Stimulated activated naive B cell treated with anti-CD40 and anti-IgM and Interleukin-4, amounts not matched to agents 10 μg/mL and 1 μg/mL and 100 μg/mL, for 72 hours (primary cell): ENCODE data around the gene SCAANT1.

ENCODE experiments used
- ATAC-seq, 2 donors: fragments of 150-1000 bp; cut with Tn5 transposase; replicated peaks; 2 replicates each; pipeline ENCODE4 v1.10.0; 2021; ENCODE audit warnings: moderate library complexity in 1 of 2
- DNase-seq: peaks from one replicate; pipeline ENCODE4 v3.0.0; 2021
- H3K27ac Mint-ChIP-seq: one replicate; pipeline ENCODE4 v1.8.0; 2022; ENCODE audit warnings: mild to moderate bottlenecking, mixed read lengths
- H3K27me3 Mint-ChIP-seq, 2 donors: one replicate each; pipeline ENCODE4 v1.8.0; 2022; ENCODE audit warnings: mixed read lengths in 2 of 2
- H3K36me3 Mint-ChIP-seq, 2 donors: one replicate each; pipeline ENCODE4 v1.8.0; 2022; ENCODE audit warnings: mixed read lengths in 2 of 2, mild to moderate bottlenecking in 1 of 2
- H3K4me1 Mint-ChIP-seq, 2 donors: one replicate each; pipeline ENCODE4 v1.8.0; 2022; ENCODE audit warnings: mixed read lengths in 2 of 2, mild to moderate bottlenecking in 1 of 2
- H3K4me3 Mint-ChIP-seq, 2 donors: one replicate each; pipeline ENCODE4 v1.8.0; 2022; ENCODE audit warnings: mild to moderate bottlenecking in 2 of 2, mixed read lengths in 2 of 2, moderate library complexity in 1 of 2
- H3K9me3 Mint-ChIP-seq, 2 donors: one replicate each; pipeline ENCODE4 v1.8.0; 2022; ENCODE audit warnings: mixed read lengths in 2 of 2, mild to moderate bottlenecking in 1 of 2

Gene SCAANT1

DNA sequence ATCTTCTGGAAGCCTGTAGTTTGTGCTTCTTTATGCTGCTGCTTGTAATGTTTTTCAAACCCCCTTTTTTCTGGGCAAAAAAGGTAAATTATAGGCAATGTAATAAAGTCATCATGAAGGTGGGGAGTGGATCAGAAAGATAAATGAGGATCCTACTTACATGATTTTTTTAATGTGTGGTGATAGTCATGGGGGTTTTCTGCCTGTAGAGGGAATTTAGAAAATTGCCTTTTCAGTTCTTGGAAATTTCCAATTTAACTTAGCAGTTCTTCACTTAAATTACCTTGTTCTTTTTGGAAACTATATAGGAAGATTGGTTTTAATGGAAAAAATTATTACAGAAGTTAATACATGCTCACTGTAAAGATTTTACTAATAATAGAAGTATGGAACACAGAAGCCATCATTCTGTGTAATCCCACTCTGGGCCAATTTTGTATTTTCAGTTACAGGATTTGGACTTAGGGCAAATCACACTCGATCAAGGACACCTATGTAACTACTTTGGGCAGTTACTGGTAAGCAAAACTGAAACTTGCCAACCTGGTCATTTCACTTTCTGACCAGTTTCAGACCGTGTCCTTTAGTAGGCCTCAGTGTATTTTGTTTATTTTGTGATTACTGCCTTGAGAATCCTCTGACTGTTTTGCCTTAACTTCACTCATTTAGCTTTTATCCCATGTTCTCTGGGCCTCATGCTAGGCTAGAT lies 10.5 kb upstream of the SCAANT1 start:
- H3K4me1 Mint-ChIP-seq: peaks cover 75 to 96% of the 10 kb centered on the region in 2 donors
- DNase-seq (no peak), ATAC-seq (no peak)
- peaks cover 3 to 10% of the 10 kb centered on the region in 2 donors for H3K9me3 Mint-ChIP-seq
- H3K27ac Mint-ChIP-seq: peak overlapping the region; percentile 94
- peak overlapping the region; percentile 48 to 62 for H3K4me3 Mint-ChIP-seq
- H3K27me3 Mint-ChIP-seq: no peaks in the 10 kb centered on the region
- peaks cover 59 to 84% of the 10 kb centered on the region in 2 donors for H3K36me3 Mint-ChIP-seq

DNA sequence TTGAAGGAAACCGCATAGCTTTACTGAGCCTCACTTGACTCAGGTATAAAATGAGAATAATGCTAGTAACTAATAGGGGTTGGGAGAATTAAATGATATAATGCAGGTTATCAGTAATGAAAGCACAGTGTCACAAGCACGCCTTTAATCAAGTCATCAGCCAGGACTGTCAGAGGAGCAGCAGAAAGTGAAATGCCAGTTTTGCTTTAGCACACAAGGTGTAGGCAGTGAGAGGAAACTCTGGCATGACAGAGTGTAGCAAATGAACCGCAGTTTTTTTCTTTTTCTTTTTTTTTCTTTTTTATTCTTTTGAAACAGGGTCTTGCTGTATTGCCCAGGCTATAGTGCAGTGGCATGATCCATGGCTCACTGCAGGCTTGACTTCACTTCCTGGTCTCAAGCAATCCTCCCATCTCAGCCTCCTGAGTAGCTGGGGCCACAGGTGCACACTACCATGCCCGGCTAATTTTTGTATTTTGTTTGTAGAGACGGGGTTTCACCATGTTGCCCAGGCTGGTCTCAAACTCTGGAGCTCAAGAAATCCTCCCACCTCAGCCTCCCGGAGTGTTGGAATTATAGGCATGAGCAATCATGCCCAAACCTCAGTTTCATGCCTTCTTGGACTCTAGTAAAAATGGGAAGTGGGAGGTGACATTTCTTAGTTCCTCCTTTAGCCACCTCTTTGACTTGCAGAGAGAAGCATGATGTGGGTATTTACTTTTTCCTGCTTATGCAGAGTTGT lies 9.7 kb upstream of the SCAANT1 start:
- Mint-ChIP-seq H3K4me1 (peaks cover 72 to 96% of the 10 kb centered on the region in 2 donors), H3K36me3 (peaks cover 62 to 83% of the 10 kb centered on the region in 2 donors), H3K4me3 (peak overlapping the region; percentile 48 to 62), H3K27ac (peak overlapping the region; percentile 94), H3K9me3 (peaks cover 3 to 10% of the 10 kb centered on the region in 2 donors), H3K27me3 (no peaks in the 10 kb centered on the region)
- DNase-seq (peak; percentile 71), ATAC-seq (peak; percentile 85 to 88)

DNA sequence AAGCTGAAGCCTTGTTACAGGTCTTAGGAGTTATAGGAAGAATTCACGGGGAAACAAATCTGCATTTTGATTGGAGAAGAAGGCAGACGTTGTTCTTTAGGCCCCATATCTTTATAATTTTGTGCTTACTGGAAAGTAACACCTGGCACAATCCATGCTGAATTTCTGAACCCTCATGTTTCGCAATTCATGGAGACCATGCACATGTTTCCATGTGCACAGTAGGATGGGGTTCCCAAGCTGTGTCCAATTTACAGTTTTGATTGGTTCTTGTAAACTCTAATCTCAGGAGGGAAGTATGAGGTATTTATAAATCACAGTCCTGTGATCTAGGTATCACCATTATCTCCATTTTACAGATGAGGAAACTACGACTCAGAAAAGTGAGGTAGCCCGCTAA lies 7.8 kb upstream of the SCAANT1 start:
- peaks cover 3 to 10% of the 10 kb centered on the region in 2 donors for H3K9me3 Mint-ChIP-seq
- peak overlapping the region in 1 of 2 donors; percentile 35 for H3K4me3 Mint-ChIP-seq
- H3K27ac Mint-ChIP-seq: no peak overlapping the region

DNA sequence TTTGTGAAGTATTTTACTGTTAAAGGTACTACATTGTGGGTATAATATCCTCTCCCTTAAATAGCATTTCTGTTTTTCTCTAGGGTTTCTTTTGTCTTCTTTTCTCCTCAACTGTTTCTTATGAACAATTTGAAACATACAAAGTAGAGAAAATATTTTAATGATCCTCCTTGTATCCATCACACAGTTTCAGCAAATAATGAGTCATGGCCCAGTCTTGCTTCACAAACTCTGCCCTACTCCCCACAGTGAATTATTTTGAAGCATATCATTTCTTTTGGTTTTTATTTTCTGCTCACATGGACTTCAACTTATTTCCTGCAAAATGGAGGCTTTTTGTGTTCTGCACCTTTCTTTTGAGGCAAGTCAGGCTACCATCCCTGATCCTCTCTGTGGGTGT lies 6.1 kb upstream of the SCAANT1 start:
- Mint-ChIP-seq H3K27me3 (no peaks in the 10 kb centered on the region), H3K36me3 (peaks cover 43 to 71% of the 10 kb centered on the region in 2 donors)

More for the DNA sequence above, 7.8 kb upstream of the SCAANT1 start:
- ATAC-seq: no peak
- H3K27me3 Mint-ChIP-seq: no peaks in the 10 kb centered on the region
- H3K36me3 Mint-ChIP-seq: peaks cover 51 to 78% of the 10 kb centered on the region in 2 donors
- H3K4me1 Mint-ChIP-seq: peaks cover 63 to 91% of the 10 kb centered on the region in 2 donors
- no peak for DNase-seq

DNA sequence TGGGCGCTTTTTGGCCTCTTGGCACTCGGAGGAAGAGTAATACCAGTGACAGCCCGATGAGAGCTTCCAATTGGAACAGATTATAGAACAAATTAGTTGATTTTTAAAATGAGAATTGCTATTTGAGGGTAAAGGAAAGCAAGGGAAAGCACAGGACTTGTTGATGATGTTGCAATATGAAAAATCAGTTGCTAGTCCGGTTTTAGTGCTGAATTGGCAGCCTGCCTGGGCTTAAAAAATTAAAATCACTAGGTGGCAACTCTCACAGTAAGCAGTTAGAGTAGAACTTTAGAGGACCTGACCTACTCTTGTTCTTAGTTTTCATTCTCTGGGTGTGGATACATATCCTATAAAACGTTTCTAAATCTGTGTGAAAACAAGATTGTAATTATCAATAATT lies 2.1 kb upstream of the SCAANT1 start:
- Mint-ChIP-seq H3K27ac (peak overlapping the region; percentile 14), H3K4me1 (peaks cover 35 to 79% of the 10 kb centered on the region in 2 donors)
- DNase-seq: no peak

More for the DNA sequence above, 6.1 kb upstream of the SCAANT1 start:
- Mint-ChIP-seq H3K4me1 (peaks cover 51 to 91% of the 10 kb centered on the region in 2 donors), H3K4me3 (no peak overlapping the region), H3K27ac (no peak overlapping the region), H3K9me3 (no peaks in the 10 kb centered on the region)
- no peak for ATAC-seq
- no peak for DNase-seq

DNA sequence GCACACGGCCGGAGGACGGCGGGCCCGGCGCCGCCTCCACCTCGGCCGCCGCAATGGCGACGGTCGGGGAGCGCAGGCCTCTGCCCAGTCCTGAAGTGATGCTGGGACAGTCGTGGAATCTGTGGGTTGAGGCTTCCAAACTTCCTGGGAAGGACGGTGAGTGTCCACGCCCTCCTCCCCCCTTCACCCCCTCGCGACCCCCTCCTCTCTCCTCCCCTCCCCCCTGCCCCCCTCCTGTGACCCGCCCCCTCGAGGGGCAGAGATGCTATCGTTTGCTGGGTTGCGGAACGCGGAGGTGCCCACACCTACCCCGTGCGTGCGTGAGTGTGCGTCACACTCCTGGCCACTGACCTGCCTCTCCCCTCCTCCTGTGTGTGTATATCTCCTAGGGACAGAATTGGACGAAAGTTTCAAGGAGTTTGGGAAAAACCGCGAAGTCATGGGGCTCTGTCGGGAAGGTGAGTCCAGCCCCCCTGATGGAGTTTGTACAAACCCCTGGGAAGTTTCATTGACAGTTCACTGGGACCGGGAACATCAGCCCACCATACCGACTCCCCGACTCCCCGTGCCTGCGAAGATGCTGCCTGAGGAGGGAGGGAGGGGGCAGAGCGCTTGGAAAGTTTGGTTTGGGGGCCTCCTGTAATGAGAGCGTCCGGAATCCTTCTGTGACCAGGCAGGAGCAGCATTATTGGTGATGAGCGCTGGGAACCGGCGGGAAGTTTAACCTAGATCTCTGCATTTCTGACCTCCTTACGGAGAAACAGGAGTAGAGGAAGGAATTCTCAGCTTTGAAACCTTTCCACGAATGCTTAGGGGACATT lies 795 bp upstream of the SCAANT1 start:
- peak overlapping the region; percentile 93 for H3K27ac Mint-ChIP-seq
- H3K27me3 Mint-ChIP-seq: no peaks in the 10 kb centered on the region
- peaks cover 28 to 39% of the 10 kb centered on the region in 2 donors for H3K36me3 Mint-ChIP-seq
- H3K4me3 Mint-ChIP-seq: peak overlapping the region; percentile 91 to 96
- DNase-seq: peak; percentile 39
- ATAC-seq: peak; percentile 48 to 54
- peaks cover 24 to 67% of the 10 kb centered on the region in 2 donors for H3K4me1 Mint-ChIP-seq
- no peaks in the 10 kb centered on the region for H3K9me3 Mint-ChIP-seq

More for the DNA sequence above, 2.1 kb upstream of the SCAANT1 start:
- ATAC-seq: no peak
- H3K9me3 Mint-ChIP-seq: no peaks in the 10 kb centered on the region
- H3K36me3 Mint-ChIP-seq: peaks cover 36 to 50% of the 10 kb centered on the region in 2 donors
- no peaks in the 10 kb centered on the region for H3K27me3 Mint-ChIP-seq
- peak overlapping the region; percentile 91 to 96 for H3K4me3 Mint-ChIP-seq

DNA sequence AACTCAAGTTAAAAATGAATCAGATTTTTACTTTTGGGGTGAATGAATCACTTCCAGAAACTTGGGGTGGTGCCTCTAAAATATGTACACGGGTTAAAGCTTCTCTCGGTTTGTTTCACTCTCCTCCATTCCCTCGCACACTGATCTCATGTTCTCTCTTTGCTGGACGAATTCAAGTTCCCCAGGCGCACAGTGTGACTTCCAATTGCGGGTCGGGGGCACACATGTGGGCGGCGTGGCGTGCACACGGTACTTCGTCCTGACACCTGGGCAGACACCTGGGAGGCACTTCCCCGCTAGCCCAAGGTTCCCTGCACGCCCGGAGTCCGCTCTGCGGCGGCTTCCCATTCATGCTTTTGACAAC lies 692 bp downstream of the SCAANT1 start:
- Mint-ChIP-seq H3K9me3 (no peaks in the 10 kb centered on the region), H3K4me1 (peaks cover 15 to 52% of the 10 kb centered on the region in 2 donors), H3K27ac (peak overlapping the region; percentile 90), H3K36me3 (peaks cover 17 to 27% of the 10 kb centered on the region in 2 donors), H3K4me3 (peak overlapping the region; percentile 87 to 96), H3K27me3 (no peaks in the 10 kb centered on the region)
- DNase-seq (no peak), ATAC-seq (peak; percentile 9 to 24)

DNA sequence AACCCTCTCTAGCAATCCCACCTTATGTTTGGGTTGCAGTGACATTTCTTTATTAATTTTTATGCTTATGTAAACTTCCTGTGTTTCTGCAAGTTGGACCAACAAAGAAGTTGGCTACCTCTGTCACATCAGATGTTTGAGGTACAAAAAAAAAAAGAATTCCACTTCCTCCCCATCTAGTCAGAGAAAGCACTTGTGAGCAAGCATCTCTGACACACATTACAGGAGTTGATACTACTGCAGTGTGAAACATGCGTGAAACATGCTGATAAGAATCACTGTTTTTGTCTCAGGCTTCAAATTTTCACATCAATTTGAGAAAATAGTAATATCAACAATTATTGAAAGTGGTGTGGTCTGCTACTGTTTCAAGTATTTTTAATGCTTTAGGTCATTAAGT lies 1.3 kb downstream of the SCAANT1 start:
- peak overlapping the region; percentile 90 for H3K27ac Mint-ChIP-seq
- DNase-seq (no peak), ATAC-seq (no peak)
- H3K4me3 Mint-ChIP-seq: peak overlapping the region; percentile 87 to 96
- no peaks in the 10 kb centered on the region for H3K27me3 Mint-ChIP-seq
- peaks cover 13 to 23% of the 10 kb centered on the region in 2 donors for H3K36me3 Mint-ChIP-seq
- H3K4me1 Mint-ChIP-seq: peaks cover 11 to 46% of the 10 kb centered on the region in 2 donors
- H3K9me3 Mint-ChIP-seq: no peaks in the 10 kb centered on the region

DNA sequence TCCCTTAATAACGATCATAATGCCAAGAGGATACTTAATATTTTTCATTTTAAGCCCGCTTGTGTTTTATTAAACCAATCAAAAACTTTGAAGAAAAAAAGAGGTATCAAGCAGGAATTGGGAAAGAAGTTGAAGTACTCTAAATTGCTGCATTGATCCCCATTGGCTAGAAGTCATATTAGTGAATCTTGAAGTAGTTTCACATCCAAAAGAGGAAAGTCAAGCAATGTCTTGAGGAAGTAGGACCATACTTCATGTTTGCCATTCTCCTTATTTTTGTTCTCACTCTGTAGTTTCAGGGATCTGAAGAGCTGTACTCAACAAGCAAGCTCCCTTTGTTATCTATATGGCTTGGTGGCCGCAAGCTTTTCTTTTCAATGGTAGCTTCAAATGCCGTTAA lies 2.2 kb downstream of the SCAANT1 start:
- Mint-ChIP-seq H3K36me3 (peaks cover 13 to 19% of the 10 kb centered on the region in 2 donors), H3K9me3 (no peaks in the 10 kb centered on the region), H3K4me3 (no peak overlapping the region), H3K27ac (no peak overlapping the region), H3K27me3 (no peaks in the 10 kb centered on the region), H3K4me1 (peaks cover 11 to 43% of the 10 kb centered on the region in 2 donors)
- ATAC-seq (no peak), DNase-seq (no peak)

DNA sequence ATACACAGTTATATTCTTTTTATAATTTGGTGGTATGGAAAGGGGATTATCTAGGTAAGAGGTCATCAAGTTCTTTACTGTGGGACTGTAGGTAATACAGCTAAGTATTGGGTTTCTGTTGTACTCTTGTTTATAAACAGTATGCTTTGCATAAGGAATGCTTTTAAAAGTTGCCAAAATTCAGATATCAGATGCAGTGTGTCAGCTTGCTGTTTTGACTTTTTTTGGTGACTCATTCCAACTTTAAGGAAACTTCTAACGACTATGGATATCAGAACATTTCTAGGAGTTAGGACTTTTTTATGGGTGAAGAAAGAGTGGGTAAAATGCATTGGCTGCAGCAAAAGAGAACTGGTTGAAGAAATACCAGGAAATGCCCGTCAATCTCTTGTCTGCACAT lies 2.8 kb downstream of the SCAANT1 start:
- H3K27me3 Mint-ChIP-seq: no peaks in the 10 kb centered on the region
- H3K27ac Mint-ChIP-seq: no peak overlapping the region
- peaks cover 9 to 19% of the 10 kb centered on the region in 2 donors for H3K36me3 Mint-ChIP-seq
- no peaks in the 10 kb centered on the region for H3K9me3 Mint-ChIP-seq
- no peak for DNase-seq
- ATAC-seq: no peak
- peaks cover 14 to 37% of the 10 kb centered on the region in 2 donors for H3K4me1 Mint-ChIP-seq
- no peak overlapping the region for H3K4me3 Mint-ChIP-seq

DNA sequence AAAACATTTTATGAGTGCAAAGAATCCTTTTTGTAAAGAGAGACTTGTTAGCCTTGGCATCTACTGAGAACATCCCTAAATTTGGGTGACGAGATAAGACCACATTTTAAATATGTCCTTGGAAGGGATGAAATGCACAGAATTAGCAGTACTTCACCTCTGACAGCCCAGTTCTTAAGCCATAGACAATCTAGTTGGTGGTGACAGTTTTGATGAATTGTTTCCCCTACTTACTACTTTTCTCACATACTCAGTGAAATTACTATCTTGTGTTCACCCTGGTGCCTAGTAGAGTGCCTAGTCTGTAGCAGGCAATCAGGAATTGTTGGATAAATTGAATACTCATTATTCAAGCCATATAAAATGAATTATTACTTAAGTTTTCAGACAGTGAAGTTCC lies 3.4 kb downstream of the SCAANT1 start:
- ATAC-seq (no peak), DNase-seq (no peak)
- H3K4me1 Mint-ChIP-seq: peaks cover 11 to 30% of the 10 kb centered on the region in 2 donors
- no peaks in the 10 kb centered on the region for H3K9me3 Mint-ChIP-seq
- peaks cover 12 to 14% of the 10 kb centered on the region in 2 donors for H3K36me3 Mint-ChIP-seq
- H3K27me3 Mint-ChIP-seq: no peaks in the 10 kb centered on the region
- H3K27ac Mint-ChIP-seq: no peak overlapping the region
- H3K4me3 Mint-ChIP-seq: no peak overlapping the region

DNA sequence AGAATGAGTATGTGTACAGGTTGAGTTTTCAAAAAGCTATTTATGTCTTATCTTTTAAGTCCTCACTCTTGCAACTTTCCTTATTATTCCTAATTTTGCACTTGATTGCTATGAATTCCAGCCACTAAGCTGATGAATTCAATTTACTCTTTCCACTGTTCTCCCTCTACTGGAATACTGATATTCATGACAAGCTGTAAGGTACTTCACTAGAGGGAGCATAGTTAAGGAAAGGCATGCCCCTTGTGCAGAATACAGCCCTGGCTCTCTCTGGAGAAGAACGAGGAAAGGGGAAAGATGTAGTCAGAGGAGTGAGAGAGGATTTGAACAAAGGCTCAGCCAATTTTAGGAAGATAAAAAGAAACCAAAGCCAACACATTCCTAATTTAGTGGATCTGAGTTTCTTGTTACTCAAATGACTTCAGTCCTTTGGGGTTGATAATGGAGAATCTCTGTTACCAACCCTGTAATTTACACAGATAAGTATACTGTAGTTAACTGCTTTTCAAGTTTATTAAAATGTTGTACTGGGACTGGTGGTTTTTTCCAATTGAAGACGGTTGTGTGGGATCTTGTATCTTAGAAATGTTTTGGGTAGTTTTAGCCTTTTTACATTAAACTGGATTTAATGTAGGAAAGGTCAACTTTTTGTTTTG lies 4.0 kb downstream of the SCAANT1 start:
- no peak for DNase-seq
- Mint-ChIP-seq H3K27ac (no peak overlapping the region), H3K4me3 (no peak overlapping the region), H3K4me1 (peaks cover 11 to 25% of the 10 kb centered on the region in 2 donors), H3K27me3 (no peaks in the 10 kb centered on the region), H3K36me3 (peaks cover 8 to 13% of the 10 kb centered on the region in 2 donors), H3K9me3 (no peaks in the 10 kb centered on the region)
- ATAC-seq: no peak

DNA sequence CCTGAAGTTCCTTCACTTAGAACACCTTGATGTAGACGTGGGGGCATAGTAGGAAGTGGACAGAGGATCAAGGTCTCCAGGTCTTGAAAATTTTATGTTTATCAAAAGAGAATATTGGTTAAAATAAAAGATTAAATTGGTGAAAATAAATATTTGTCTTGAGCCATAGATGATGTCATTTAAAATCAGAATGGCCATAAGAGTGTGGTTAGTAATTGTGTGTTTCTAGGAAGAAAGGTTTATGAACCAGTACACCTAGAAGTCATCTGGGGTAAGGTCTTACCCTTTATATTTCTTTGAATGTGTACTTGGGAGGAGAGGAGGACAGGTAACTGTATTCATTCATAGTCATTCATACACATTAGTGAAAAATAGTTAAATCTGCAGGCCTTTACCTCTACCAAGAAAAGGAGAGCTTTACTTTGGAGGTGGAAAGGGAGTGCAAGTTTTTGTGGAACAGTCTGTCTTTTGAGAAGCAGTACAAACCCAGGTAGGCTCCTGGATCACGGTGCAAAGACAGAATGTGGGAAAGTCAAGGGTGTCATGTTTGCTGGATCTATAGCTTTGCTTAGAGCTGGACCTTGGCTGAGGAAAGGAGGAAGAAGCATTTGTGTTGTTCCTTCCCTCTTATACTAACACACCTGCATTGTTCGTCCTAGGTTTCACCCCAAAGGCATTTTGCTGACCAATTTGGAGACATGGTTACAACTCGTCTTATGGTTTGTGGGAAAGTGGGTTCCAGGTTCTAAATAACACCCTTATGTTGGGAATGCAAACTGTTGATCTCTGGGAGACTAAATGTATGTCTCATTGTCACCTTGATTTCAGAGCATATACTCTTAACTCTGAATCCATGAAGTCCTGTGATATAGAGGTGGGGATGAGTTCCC lies 6.2 kb downstream of the SCAANT1 start:
- no peaks in the 10 kb centered on the region for H3K27me3 Mint-ChIP-seq
- H3K27ac Mint-ChIP-seq: no peak overlapping the region
- DNase-seq (no peak), ATAC-seq (no peak)
- H3K4me3 Mint-ChIP-seq: no peak overlapping the region
- peaks cover 1 to 3% of the 10 kb centered on the region in 2 donors for H3K9me3 Mint-ChIP-seq
- H3K36me3 Mint-ChIP-seq: peaks cover 8 to 22% of the 10 kb centered on the region in 2 donors
- peaks cover 6 to 21% of the 10 kb centered on the region in 2 donors for H3K4me1 Mint-ChIP-seq
